HepG2 (cell line): ENCODE results near the gene AKNA. TPM values are rescaled to one million over a fixed set of nuclear protein-coding genes. Genes with fewer than 3 reads are reported as not detected.

Source experiments
- ATAC-seq: fragments of 200-7000 bp; cut with Tn5 transposase; 3 replicates; pipeline ENCODE4 v1.9.1; 2020; ENCODE audit warnings: mild to moderate bottlenecking, moderate library complexity
- BruUV-seq: library from RNA; stranded (reverse); fragments of 400-500 nt; replicated peaks from 2 replicates; lab custom pipeline; 2021; lab: Mats Ljungman, UMichigan
- CTCF ChIA-PET: fragments of 300-600 bp; formaldehyde crosslinking; extraction: SDS; loops from one replicate; lab custom pipeline; 2021; ENCODE audit warnings: low total read pairs, inconsistent platforms, low intra/inter-chr PET ratio; lab: Yijun Ruan, JAX
- POLR2A ChIA-PET: fragments of 350-600 bp; sonication (Branson Sonifier 250); formaldehyde crosslinking; loops from one replicate; lab custom pipeline; 2020; ENCODE audit warnings: antibody characterized with exemption, inconsistent platforms; lab: Yijun Ruan, JAX
- DNase-seq: peaks from one replicate; pipeline ENCODE4 v3.0.0-alpha.2; 2015; ENCODE audit warnings: low spot score
- FAIRE-seq: peaks from 3 replicates; lab custom pipeline; 2011; peaks lifted over from hg19 to GRCh38; lab: Jason Lieb, UNC
- H2AFZ ChIP-seq: one replicate; pipeline ENCODE4 v1.6.1; 2011; ENCODE audit warnings: low read length, inconsistent platforms
- H3K27ac ChIP-seq: fragments of 300-600 bp; 3 replicates; pipeline ENCODE4 v1.8.0; 2011; ENCODE audit warnings: mixed run types, mild to moderate bottlenecking, mixed read lengths, low read length, inconsistent platforms; ENCODE audit not compliant: insufficient read depth; ENCODE audit errors: extremely low read length
- H3K27me3 ChIP-seq, 2 experiments: fragments of 200-600 bp in 1 of 2; 2 replicates in 1 of 2; 3 replicates in 1 of 2; pipeline versions ENCODE4 v1.6.0 to v1.8.0; 2011; ENCODE audit warnings: low read length in 2 of 2, mild to moderate bottlenecking in 2 of 2, moderate library complexity in 2 of 2, inconsistent platforms in 1 of 2; ENCODE audit not compliant: insufficient read depth in 2 of 2, control insufficient read depth in 1 of 2
- H3K36me3 ChIP-seq, 2 experiments: fragments of 200-600 bp in 1 of 2; replicated peaks in 1 of 2; 2 replicates in 1 of 2; 3 replicates in 1 of 2; pipeline versions ENCODE4 v1.5.1 to v1.8.0; 2011; ENCODE audit warnings: low read length in 2 of 2, inconsistent platforms in 1 of 2; ENCODE audit not compliant: insufficient read depth in 2 of 2, control insufficient read depth in 1 of 2
- H3K4me1 ChIP-seq: 2 replicates; pipeline ENCODE4 v1.5.1; 2012; ENCODE audit warnings: low read length, inconsistent platforms; ENCODE audit not compliant: insufficient read depth
- H3K4me2 ChIP-seq: 2 replicates; pipeline ENCODE4 v1.6.0; 2011; ENCODE audit warnings: low read depth, low read length, inconsistent platforms
- H3K4me3 ChIP-seq, 3 experiments: fragments of 200-600 bp in 1 of 3; sonication (generic), shearing (Covaris generic) in 1 of 3; replicated peaks in 1 of 3; 2 replicates each; pipeline ENCODE4 v1.5.1; 2011 to 2016; ENCODE audit warnings: low read length in 3 of 3, inconsistent platforms in 2 of 3, low read depth in 2 of 3, mild to moderate bottlenecking in 2 of 3, control low read depth in 1 of 3, mixed read lengths in 1 of 3; ENCODE audit not compliant: insufficient read depth in 1 of 3
- H3K79me2 ChIP-seq: one replicate; pipeline ENCODE4 v1.6.1; 2011; ENCODE audit warnings: low read length, inconsistent platforms; ENCODE audit not compliant: insufficient read depth
- H3K9ac ChIP-seq: 2 replicates; pipeline ENCODE4 v1.6.0; 2011; ENCODE audit warnings: mild to moderate bottlenecking, low read depth, low read length, inconsistent platforms; ENCODE audit not compliant: insufficient read depth
- H3K9me3 ChIP-seq: 2 replicates; pipeline ENCODE4 v1.5.1; 2012; ENCODE audit warnings: mild to moderate bottlenecking, low read length
- H4K20me1 ChIP-seq: 2 replicates; pipeline ENCODE4 v1.6.0; 2011; ENCODE audit warnings: inconsistent platforms, mild to moderate bottlenecking, low read length, moderate library complexity; ENCODE audit not compliant: insufficient read depth
- HOXA9 ChIP-seq: sonication (generic); formaldehyde crosslinking; IDR thresholded peaks from 2 replicates; pipeline ENCODE4 v1.8.1; 2022; ENCODE audit warnings: missing genetic modification reagents, mild to moderate bottlenecking, moderate library complexity, borderline replicate concordance
- KDM1A ChIP-seq: IDR thresholded peaks from 2 replicates; pipeline ENCODE4 v1.6.1; 2016; ENCODE audit warnings: missing compliant biosample characterization
- RFXANK ChIP-seq: IDR thresholded peaks from 2 replicates; pipeline ENCODE4 v1.6.1; 2016
- SALL1 ChIP-seq: sonication (generic); formaldehyde crosslinking; IDR thresholded peaks from 2 replicates; pipeline ENCODE4 v1.8.0; 2022; ENCODE audit warnings: mild to moderate bottlenecking, missing genetic modification reagents
- TBX2 ChIP-seq: sonication (generic); formaldehyde crosslinking; IDR thresholded peaks from 2 replicates; pipeline ENCODE4 v1.5.0; 2020; ENCODE audit warnings: missing genetic modification reagents, mild to moderate bottlenecking, borderline replicate concordance
- ZBTB21 ChIP-seq: sonication (generic); formaldehyde crosslinking; IDR thresholded peaks from 2 replicates; pipeline ENCODE4 v1.4.0; 2020; ENCODE audit warnings: missing genetic modification reagents
- ZFP36L2 ChIP-seq: sonication (generic); formaldehyde crosslinking; IDR thresholded peaks from 2 replicates; pipeline ENCODE4 v1.4.0; 2020; ENCODE audit warnings: missing genetic modification reagents
- ZMYM3 ChIP-seq: sonication (generic); formaldehyde crosslinking; IDR thresholded peaks from 2 replicates; pipeline ENCODE4 v1.5.1; 2020; ENCODE audit warnings: mild to moderate bottlenecking, missing genetic modification reagents
- ZNF768 ChIP-seq: sonication (generic); formaldehyde crosslinking; IDR thresholded peaks from 2 replicates; pipeline ENCODE4 v1.4.0; 2020; ENCODE audit warnings: missing genetic modification reagents
- WGBS: methylation state at CpG from one replicate; pipeline ENCODE4 v1.1.6; 2017; ENCODE audit warnings: low lambda C conversion rate; 5-methylcytosine and 5-hydroxymethylcytosine counted together
- in situ Hi-C: cut with HindIII; loops from 2 replicates; pipeline ENCODE4 v1.10.0; 2017; ENCODE audit warnings: low pct_unique_long_range_greater_than_20kb; ENCODE audit not compliant: extremely low pct_ligation_motif_present
- intact Hi-C: fragments of 100-400 bp; cut with micrococcal nuclease; formaldehyde crosslinking; loops from one replicate; pipeline ENCODE4 v1.10.0; 2022; ENCODE audit not compliant: unreplicated experiment
- polyA plus RNA-seq, 8 experiments: library from polyadenylated mRNA; depleted of rRNA in 3 of 8; stranded (reverse) in 7 of 8; unstranded in 1 of 8; fragments of >200 nt; fragmentation: Illumina TruSeq in 4 of 8; extraction: Trizol in 4 of 8; gene quantifications; 2 replicates each; pipeline versions ENCODE4 v1.2.1 to v1.2.3, GENCODE V29; 2011 to 2016; ENCODE audit warnings: low read depth in 4 of 8, missing spikeins in 1 of 8, mixed read lengths in 1 of 8; ENCODE audit not compliant: insufficient read depth in 1 of 8
- total RNA-seq, 5 experiments: library from RNA; depleted of rRNA; stranded (reverse); fragments of >200 nt; fragmentation: Illumina TruSeq; extraction: Trizol; gene quantifications; 2 replicates each; pipeline ENCODE4 v1.2.3, GENCODE V29; 2016; ENCODE audit warnings: low read depth in 1 of 5

AKNA gene
- total and polyA plus RNA-seq, 2 of the 13 experiments (the other 11 are each of a cell fraction or from before 2014, with no cell fraction given) = 3.0 to 3.1 TPM

DNA sequence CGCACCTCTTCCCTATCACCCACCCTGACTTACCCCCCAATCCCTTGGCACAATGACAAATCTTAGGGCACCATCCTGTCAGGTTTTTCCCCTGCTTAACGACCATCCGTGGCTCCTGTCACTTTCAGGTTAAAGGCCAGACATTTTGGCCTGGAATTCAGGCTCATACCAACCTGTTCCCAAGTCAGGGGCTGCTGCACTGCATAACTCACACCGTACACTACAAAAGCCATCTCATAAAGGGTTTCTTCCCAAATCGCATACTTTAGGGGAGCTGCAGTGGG is 7.5 kb upstream of the AKNA start:
- BruUV-seq = no TSS peak
- WGBS = 62% methylated on average over 5 of the region's 5 CpGs

DNA sequence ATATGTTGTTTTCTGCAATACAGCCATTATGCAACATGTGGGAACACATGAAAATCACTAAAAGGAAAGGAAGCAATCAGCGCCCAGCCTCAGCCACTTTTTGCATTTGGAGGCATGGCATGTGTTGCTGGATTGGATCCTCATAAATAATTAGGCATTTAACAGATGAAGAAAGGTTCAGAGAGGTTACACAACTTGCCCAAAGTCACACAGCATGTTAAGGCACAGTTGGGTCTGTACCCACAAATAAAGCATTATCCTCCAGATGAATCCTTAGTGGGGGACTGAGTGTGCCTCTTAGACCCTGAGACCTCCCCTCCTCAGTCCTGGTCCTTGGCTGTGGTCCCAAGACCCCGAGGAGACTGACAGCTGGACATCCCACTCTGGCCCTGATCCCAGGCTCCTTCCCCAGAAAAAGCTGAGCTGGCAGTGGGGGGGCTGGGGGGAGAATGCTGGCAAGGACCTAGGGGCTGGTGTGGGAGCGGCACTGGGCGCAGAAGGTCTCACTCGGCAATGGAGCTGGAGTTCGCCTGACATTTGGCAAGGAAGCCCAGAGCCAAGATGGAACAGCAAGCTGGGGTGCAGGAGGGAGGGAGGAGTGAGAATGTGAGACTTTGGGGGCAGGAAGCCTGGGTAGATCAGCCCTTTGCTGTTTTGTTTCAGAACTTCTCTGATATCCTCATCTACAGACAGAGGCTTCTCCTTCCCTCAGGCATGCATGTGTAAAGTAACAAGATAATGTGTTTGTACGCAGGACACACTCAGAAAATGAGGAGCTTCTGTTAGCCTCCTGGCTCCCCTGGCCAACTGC is 6.9 kb upstream of the AKNA start:
- H3K27me3 ChIP-seq = no peaks in the 10 kb centered on the region
- intact Hi-C loops (no loop called here), in situ Hi-C loops (no loop called here)
- H3K4me3 ChIP-seq = no peak overlapping the region
- no peak overlapping the region for H3K4me2 ChIP-seq
- POLR2A ChIA-PET = no interaction called here
- no peak for ATAC-seq
- no peaks in the 10 kb centered on the region for H3K9me3 ChIP-seq
- no TSS peak for BruUV-seq
- H3K36me3 ChIP-seq = no peaks in the 10 kb centered on the region
- FAIRE-seq = no peak
- H3K4me1 ChIP-seq = peaks cover 28% of the 10 kb centered on the region
- H2AFZ ChIP-seq = no peak overlapping the region
- 96% methylated on average over 6 of the region's 7 CpGs for WGBS
- no peak overlapping the region for H3K9ac ChIP-seq
- no peaks in the 10 kb centered on the region for H3K79me2 ChIP-seq
- TF ChIP-seq ZNF768 (peak; percentile 91), ZMYM3 (CRISPR knock-in tag) (peak; percentile 70), RFXANK (no peak), ZBTB21 (CRISPR knock-in tag) (no peak)
- no peak for DNase-seq
- H4K20me1 ChIP-seq = no peaks in the 10 kb centered on the region
- CTCF ChIA-PET = no interaction called here
- H3K27ac ChIP-seq = no peak overlapping the region

More for the DNA sequence above, 7.5 kb upstream of the AKNA start:
- intact Hi-C loops = no loop called here
- no peaks in the 10 kb centered on the region for H3K9me3 ChIP-seq
- H3K4me3 ChIP-seq = no peak overlapping the region
- ATAC-seq = no peak
- in situ Hi-C loops = no loop called here
- peaks cover 34% of the 10 kb centered on the region for H3K4me1 ChIP-seq
- no peaks in the 10 kb centered on the region for H3K79me2 ChIP-seq
- no peak overlapping the region for H3K4me2 ChIP-seq
- no peak overlapping the region for H3K9ac ChIP-seq
- H3K27me3 ChIP-seq = no peaks in the 10 kb centered on the region
- no peak overlapping the region for H3K27ac ChIP-seq
- DNase-seq = no peak
- CTCF ChIA-PET = no interaction called here
- POLR2A ChIA-PET = no interaction called here
- FAIRE-seq = no peak
- no peaks in the 10 kb centered on the region for H3K36me3 ChIP-seq
- H4K20me1 ChIP-seq = no peaks in the 10 kb centered on the region
- TF ChIP-seq HOXA9 (CRISPR knock-in tag) (no peak), SALL1 (no peak), KDM1A (CRISPR knock-in tag) (no peak), TBX2 (CRISPR knock-in tag) (no peak), ZFP36L2 (CRISPR knock-in tag) (no peak)
- no peak overlapping the region for H2AFZ ChIP-seq
